SK-N-MC (cell line): ENCODE measurements around the gene IPMK.

Experiments used
- EZH2 ChIP-seq: fragments of 200-600 bp; sonication (generic); IDR thresholded peaks from one replicate; pipeline ENCODE4 v1.6.1; 2017; ENCODE audit warnings: antibody characterized with exemption
- POLR2AphosphoS5 ChIP-seq: IDR thresholded peaks from 2 replicates; pipeline ENCODE4 v1.6.1; 2012; ENCODE audit warnings: mild to moderate bottlenecking, low read depth, low read length, borderline replicate concordance

DNA sequence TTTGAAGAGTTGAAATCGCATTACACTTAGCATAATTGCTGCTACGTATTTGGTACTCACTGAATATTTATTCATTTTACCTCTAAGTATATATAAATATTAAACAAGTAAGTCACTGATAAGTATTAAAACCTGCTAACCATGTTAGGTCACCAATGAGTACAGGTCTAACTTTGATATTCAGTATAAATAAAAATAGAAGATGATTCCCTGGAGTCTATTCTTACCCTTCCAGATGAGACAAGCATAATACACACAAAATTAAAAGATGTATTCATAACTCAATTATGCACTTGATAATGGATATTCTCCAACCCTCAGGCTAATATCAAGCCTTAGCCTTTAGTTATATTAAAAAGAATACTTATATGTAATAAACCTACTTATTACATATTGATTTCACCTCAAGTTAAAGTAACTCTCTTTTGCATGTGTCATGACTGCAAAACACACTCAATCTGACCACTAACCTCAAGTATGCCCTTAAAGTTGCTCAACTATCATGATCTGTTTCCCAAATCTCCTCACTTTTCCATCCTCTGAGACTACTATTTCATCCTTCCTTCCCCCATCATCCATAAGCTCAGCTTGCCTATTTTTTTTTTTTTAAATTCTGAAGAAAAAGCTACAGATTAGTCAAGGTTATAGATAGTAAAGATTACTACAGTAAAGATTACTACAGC lies 46.8 kb downstream of the IPMK start:
- TF ChIP-seq EZH2 (no peak), POLR2AphosphoS5 (no peak)
